Endothelial cell of umbilical vein (primary cell): ENCODE measurements around the gene SLC7A7. TPM values are rescaled to one million over a fixed set of nuclear protein-coding genes. Genes with fewer than 3 reads are reported as not detected.
"Not testable (repeated sequence)": the region's sequence is repeated elsewhere in the genome, so short reads cannot be mapped to it uniquely, and the experiment has no call there.

ENCODE experiments used
- BruUV-seq: library from RNA; stranded (reverse); fragments of 400-500 nt; replicated peaks from 2 replicates; lab custom pipeline; 2021; lab: Mats Ljungman, UMichigan
- CTCF ChIA-PET: fragments of 300-600, 350-600 bp; sonication (Branson Sonifier 250); formaldehyde crosslinking; loops from one replicate; lab custom pipeline; 2021; ENCODE audit warnings: antibody characterized with exemption, inconsistent platforms; lab: Charles Lee
- POLR2A ChIA-PET: fragments of 300-600, 350-600 bp; sonication (Branson Sonifier 250); formaldehyde crosslinking; loops from one replicate; lab custom pipeline; 2021; ENCODE audit warnings: antibody characterized with exemption, inconsistent platforms; lab: Charles Lee
- DNase-seq: peaks from one replicate; pipeline ENCODE4 v3.0.0-alpha.2; 2011; ENCODE audit warnings: low read depth, low spot score
- FAIRE-seq: peaks from 2 replicates; lab custom pipeline; 2011; peaks lifted over from hg19 to GRCh38; lab: Jason Lieb, UNC
- H2AFZ ChIP-seq: 2 replicates; pipeline ENCODE4 v1.6.0; 2012; ENCODE audit warnings: low read depth, low read length, control low read depth, inconsistent platforms
- H3K27ac ChIP-seq: 2 replicates; pipeline ENCODE4 v1.5.1; 2011; ENCODE audit warnings: low read depth, mild to moderate bottlenecking, control low read depth, low read length, moderate library complexity; ENCODE audit not compliant: insufficient read depth
- H3K27me3 ChIP-seq, 2 experiments: 2 replicates each; pipeline versions ENCODE4 v1.6.0 to v1.6.1; 2011; ENCODE audit warnings: low read length in 2 of 2, mixed read lengths in 1 of 2; ENCODE audit not compliant: control insufficient read depth in 2 of 2, insufficient read depth in 2 of 2
- H3K36me3 ChIP-seq, 2 experiments: 2 replicates in 1 of 2; 3 replicates in 1 of 2; pipeline ENCODE4 v1.5.1; 2011; ENCODE audit warnings: low read length in 2 of 2, mild to moderate bottlenecking in 1 of 2, moderate library complexity in 1 of 2; ENCODE audit not compliant: control insufficient read depth in 2 of 2, insufficient read depth in 2 of 2; ENCODE audit errors: extremely low read depth in 1 of 2
- H3K4me1 ChIP-seq: 3 replicates; pipeline ENCODE4 v1.5.1; 2011; ENCODE audit warnings: mild to moderate bottlenecking, low read length; ENCODE audit not compliant: control insufficient read depth, insufficient read depth; ENCODE audit errors: extremely low read depth
- H3K4me2 ChIP-seq: 2 replicates; pipeline ENCODE4 v1.6.1; 2011; ENCODE audit warnings: low read length, control low read depth, mixed read lengths; ENCODE audit not compliant: insufficient read depth
- H3K4me3 ChIP-seq, 3 experiments: fragments of 200-600 bp in 1 of 3; sonication (generic), shearing (Covaris generic) in 1 of 3; replicated peaks in 1 of 3; 2 replicates each; pipeline ENCODE4 v1.5.1; 2011 to 2016; ENCODE audit warnings: control low read depth in 3 of 3, low read length in 3 of 3, mild to moderate bottlenecking in 2 of 3, inconsistent platforms in 1 of 3, low read depth in 1 of 3, moderate library complexity in 1 of 3; ENCODE audit not compliant: insufficient read depth in 1 of 3
- H3K79me2 ChIP-seq: 2 replicates; pipeline ENCODE4 v1.6.0; 2012; ENCODE audit warnings: low read length, inconsistent platforms; ENCODE audit not compliant: control insufficient read depth, insufficient read depth
- H3K9ac ChIP-seq: replicated peaks from 2 replicates; pipeline ENCODE3; 2011; ENCODE audit warnings: low read length, control low read depth; ENCODE audit not compliant: insufficient read depth; ENCODE audit errors: extremely low read depth
- H3K9me1 ChIP-seq: replicated peaks from 3 replicates; pipeline ENCODE4 v1.6.0; 2011; ENCODE audit warnings: mild to moderate bottlenecking, low read length; ENCODE audit not compliant: control insufficient read depth, insufficient read depth; ENCODE audit errors: extremely low read depth
- H3K9me3 ChIP-seq: replicated peaks from 2 replicates; pipeline ENCODE4 v1.5.1; 2012; ENCODE audit warnings: low read length, inconsistent platforms; ENCODE audit not compliant: control insufficient read depth, insufficient read depth
- H4K20me1 ChIP-seq: replicated peaks from 2 replicates; pipeline ENCODE3; 2011; ENCODE audit warnings: mild to moderate bottlenecking, low read length; ENCODE audit not compliant: control insufficient read depth, insufficient read depth; ENCODE audit errors: extremely low read depth
- CTCF ChIP-seq, 2 donors: IDR thresholded peaks; 1 replicate in 1 of 2; 2 replicates in 1 of 2; pipeline ENCODE4 v1.5.1; 2011; ENCODE audit warnings: low read length in 2 of 2, mild to moderate bottlenecking in 2 of 2, moderate library complexity in 2 of 2, control low read depth in 1 of 2, inconsistent platforms in 1 of 2, low read depth in 1 of 2; ENCODE audit not compliant: insufficient read depth in 1 of 2; ENCODE audit errors: extremely low read depth in 1 of 2
- FOS ChIP-seq: IDR thresholded peaks from 2 replicates; pipeline ENCODE4 v1.6.1; 2011; ENCODE audit warnings: mild to moderate bottlenecking, low read length, moderate library complexity, borderline replicate concordance; ENCODE audit not compliant: insufficient read depth
- GATA2 ChIP-seq: IDR thresholded peaks from 2 replicates; pipeline ENCODE4 v1.7.0; 2011; ENCODE audit warnings: low read depth, mild to moderate bottlenecking, moderate library complexity, mixed read lengths, low read length; ENCODE audit not compliant: insufficient read length, insufficient read depth
- MAX ChIP-seq: IDR thresholded peaks from 2 replicates; pipeline ENCODE4 v1.6.1; 2011; ENCODE audit not compliant: insufficient read depth, insufficient read length
- POLR2A ChIP-seq: IDR thresholded peaks from 2 replicates; pipeline ENCODE4 v1.6.1; 2012; ENCODE audit warnings: low read depth, mild to moderate bottlenecking, control low read depth, low read length
- dilution Hi-C: fragments of 300-500 bp; cut with MboI; formaldehyde crosslinking; loops from one replicate; pipeline ENCODE4 v1.15.0; 2019; ENCODE audit warnings: low sequenced_read_pairs; ENCODE audit not compliant: extremely low pct_ligation_motif_present
- intact Hi-C: fragments of 100-400 bp; cut with micrococcal nuclease; formaldehyde crosslinking; loops from one replicate; pipeline ENCODE4 v1.10.0; 2022
- polyA plus RNA-seq, 4 experiments: library from polyadenylated mRNA; depleted of rRNA in 3 of 4; stranded (reverse) in 3 of 4; unstranded in 1 of 4; fragments of >200 nt; gene quantifications; 2 replicates each; pipeline versions ENCODE4 v1.2.1 to v1.2.3, GENCODE V29; 2011 to 2012; ENCODE audit warnings: missing spikeins in 1 of 4
- total RNA-seq: library from RNA; stranded (reverse); gene quantifications from 2 replicates; pipeline ENCODE4 v1.2.3, GENCODE V29; 2021

Gene SLC7A7
- total and polyA plus RNA-seq, 2 donors (not counting 3 experiments of a cell fraction or from before 2014, with no cell fraction given): 22.5 to 94.0 TPM

DNA sequence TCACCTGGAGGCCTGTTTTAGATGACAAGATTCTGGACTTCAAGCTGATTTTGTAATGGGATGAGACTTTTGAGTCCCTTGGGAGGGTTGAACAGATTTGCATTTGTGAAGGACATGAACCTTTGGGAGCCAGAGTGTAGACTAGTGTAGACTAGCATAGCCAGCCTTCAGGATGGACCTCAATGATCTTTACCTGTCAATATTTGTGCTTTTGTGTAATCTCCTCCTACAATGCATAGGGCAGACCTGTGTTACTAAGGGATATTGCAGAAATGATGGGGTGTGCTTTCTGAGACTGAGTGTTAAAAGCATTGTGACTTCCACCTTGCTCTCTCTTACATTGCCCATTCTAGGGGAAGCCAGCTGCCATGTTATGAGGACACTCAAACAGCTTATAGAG is 46.4 kb upstream of the SLC7A7 start:
- intact Hi-C loops (no loop called here), dilution Hi-C loops (no loop called here)
- CTCF ChIA-PET: interaction anchor here (0.8 to 3.3 kb wide), 4 partner anchors 11 to 289 kb away, joined by 3 to 19 read pairs (median 3); partner anchors contain the start of gene LRP10
- BruUV-seq: no TSS peak
- no peak for FAIRE-seq
- Histone ChIP-seq H3K27ac (no peak overlapping the region), H3K9me3 (no peaks in the 10 kb centered on the region), H3K9ac (no peak overlapping the region), H3K4me3 (no peak overlapping the region), H3K36me3 (no peaks in the 10 kb centered on the region), H4K20me1 (no peaks in the 10 kb centered on the region), H3K4me2 (no peak overlapping the region), H3K4me1 (no peaks in the 10 kb centered on the region), H3K9me1 (no peaks in the 10 kb centered on the region), H2AFZ (no peak overlapping the region), H3K27me3 (no peaks in the 10 kb centered on the region), H3K79me2 (no peaks in the 10 kb centered on the region)
- POLR2A ChIA-PET: no interaction called here
- no peak for DNase-seq
- no peak for TF ChIP-seq MAX
- no peak for TF ChIP-seq FOS
- TF ChIP-seq POLR2A: no peak
- no peak for TF ChIP-seq CTCF (IDR thresholded peaks at IDR 0.05; ENCODE audit: extremely low read depth in 1 of 2, insufficient read depth in 1 of 2, low read depth in 1 of 2, low read length in 2 of 2)
- TF ChIP-seq GATA2: no peak

DNA sequence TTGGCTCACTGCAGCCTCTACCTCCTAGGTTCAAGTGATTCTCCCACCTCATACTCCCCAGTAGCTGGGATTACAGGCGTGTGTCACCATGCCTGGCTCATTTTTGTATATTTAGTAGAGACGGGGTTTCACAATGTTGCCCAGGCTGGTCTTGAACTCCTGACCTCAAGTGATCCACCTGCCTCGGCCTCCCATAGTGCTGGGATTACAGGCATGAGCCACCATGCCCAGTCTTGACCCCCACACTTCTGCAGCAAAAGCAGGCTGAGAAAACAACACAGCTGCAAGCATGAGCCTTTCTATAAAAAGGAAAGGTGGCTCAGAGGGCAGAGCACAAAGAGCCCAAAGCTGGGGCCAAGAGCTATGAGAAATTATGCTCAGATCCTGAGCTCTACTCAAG is 45.1 kb upstream of the SLC7A7 start:
- H2AFZ ChIP-seq, H3K27me3 ChIP-seq, H3K4me3 ChIP-seq, H3K27ac ChIP-seq, H3K4me1 ChIP-seq, H3K4me2 ChIP-seq, H3K9me3 ChIP-seq, H3K79me2 ChIP-seq, H3K9me1 ChIP-seq, H3K9ac ChIP-seq, dilution Hi-C loops, intact Hi-C loops, DNase-seq, H3K36me3 ChIP-seq, BruUV-seq, FAIRE-seq, H4K20me1 ChIP-seq: not testable (repeated sequence)
- ChIA-PET CTCF (interaction anchor here (0.8 to 3.3 kb wide), 5 partner anchors 12 to 290 kb away, joined by 3 to 19 read pairs (median 4); partner anchors contain the start of gene LRP10), POLR2A (interaction anchor here (0.7 kb wide), 1 partner anchor 298 kb away, joined by 5 read pairs; no protein-coding TSS in a partner anchor)
